Measurements from ENCODE around the gene NOXA1.
"Not testable (repeated sequence)": the region's sequence is repeated elsewhere in the genome, so short reads cannot be mapped to it uniquely, and the experiment has no call there.

NOXA1 gene

GRCh38 chr9:137376386-137376785 lies 46.8 kb upstream of the NOXA1 start:
- ATAC-seq (ENCODE audit: low read depth) (no peak), DNase-seq (ENCODE audit: low spot score) (no peak)
- H3K4me3 ChIP-seq (ENCODE audit: severe bottlenecking) = no peak overlapping the region
- H3K27ac ChIP-seq (ENCODE audit: poor library complexity, severe bottlenecking) = no peak overlapping the region
- no peaks in the 10 kb centered on the region for H3K9me3 ChIP-seq (ENCODE audit: severe bottlenecking)
- TF ChIP-seq, protein P1, sequence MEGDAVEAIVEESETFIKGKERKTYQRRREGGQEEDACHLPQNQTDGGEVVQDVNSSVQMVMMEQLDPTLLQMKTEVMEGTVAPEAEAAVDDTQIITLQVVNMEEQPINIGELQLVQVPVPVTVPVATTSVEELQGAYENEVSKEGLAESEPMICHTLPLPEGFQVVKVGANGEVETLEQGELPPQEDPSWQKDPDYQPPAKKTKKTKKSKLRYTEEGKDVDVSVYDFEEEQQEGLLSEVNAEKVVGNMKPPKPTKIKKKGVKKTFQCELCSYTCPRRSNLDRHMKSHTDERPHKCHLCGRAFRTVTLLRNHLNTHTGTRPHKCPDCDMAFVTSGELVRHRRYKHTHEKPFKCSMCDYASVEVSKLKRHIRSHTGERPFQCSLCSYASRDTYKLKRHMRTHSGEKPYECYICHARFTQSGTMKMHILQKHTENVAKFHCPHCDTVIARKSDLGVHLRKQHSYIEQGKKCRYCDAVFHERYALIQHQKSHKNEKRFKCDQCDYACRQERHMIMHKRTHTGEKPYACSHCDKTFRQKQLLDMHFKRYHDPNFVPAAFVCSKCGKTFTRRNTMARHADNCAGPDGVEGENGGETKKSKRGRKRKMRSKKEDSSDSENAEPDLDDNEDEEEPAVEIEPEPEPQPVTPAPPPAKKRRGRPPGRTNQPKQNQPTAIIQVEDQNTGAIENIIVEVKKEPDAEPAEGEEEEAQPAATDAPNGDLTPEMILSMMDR (IDR thresholded peaks at IDR 0.05; ENCODE audit: poor library complexity, severe bottlenecking) = no peak
- H3K4me1 ChIP-seq (ENCODE audit: insufficient read depth, poor library complexity, severe bottlenecking) = no peaks in the 10 kb centered on the region
- H3K36me3 ChIP-seq (ENCODE audit: low read depth) = no peaks in the 10 kb centered on the region
- no peaks in the 10 kb centered on the region for H3K27me3 ChIP-seq (ENCODE audit: insufficient read depth, poor library complexity, severe bottlenecking)

DNA sequence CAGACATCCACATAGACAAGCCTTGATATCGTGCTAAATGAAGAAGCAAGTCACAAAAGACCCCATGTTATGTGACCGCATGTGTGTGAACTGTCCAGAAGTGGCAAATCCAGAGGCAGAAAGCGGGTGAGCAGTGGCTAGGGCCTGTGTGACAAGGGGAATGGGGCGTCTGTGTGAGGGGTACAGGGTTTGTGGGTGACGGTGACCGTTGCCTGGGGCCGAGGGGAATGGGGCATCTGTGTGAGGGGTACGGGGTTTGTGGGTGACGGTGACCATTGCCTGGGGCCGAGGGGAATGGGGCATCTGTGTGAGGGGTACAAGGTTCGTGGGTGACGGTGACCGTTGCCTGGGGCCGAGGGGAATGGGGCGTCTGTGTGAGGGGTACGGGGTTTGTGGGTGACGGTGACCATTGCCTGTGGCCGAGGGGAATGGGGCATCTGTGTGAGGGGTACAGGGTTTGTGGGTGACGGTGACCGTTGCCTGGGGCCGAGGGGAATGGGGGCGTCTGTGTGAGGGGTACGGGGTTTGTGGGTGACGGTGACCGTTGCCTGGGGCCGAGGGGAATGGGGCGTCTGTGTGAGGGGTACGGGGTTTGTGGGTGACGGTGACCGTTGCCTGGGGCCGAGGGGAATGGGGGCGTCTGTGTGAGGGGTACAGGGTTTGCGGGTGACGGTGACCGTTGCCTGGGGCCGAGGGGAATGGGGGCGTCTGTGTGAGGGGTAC lies 44.3 kb upstream of the NOXA1 start:
- not testable (repeated sequence) for H3K4me1 ChIP-seq (ENCODE audit: insufficient read depth, poor library complexity, severe bottlenecking); ATAC-seq (ENCODE audit: low read depth); H3K4me3 ChIP-seq (ENCODE audit: severe bottlenecking); H3K9me3 ChIP-seq (ENCODE audit: severe bottlenecking); H3K27me3 ChIP-seq (ENCODE audit: insufficient read depth, poor library complexity, severe bottlenecking); H3K36me3 ChIP-seq (ENCODE audit: low read depth); H3K27ac ChIP-seq (ENCODE audit: poor library complexity, severe bottlenecking); DNase-seq (ENCODE audit: low spot score)

GRCh38 chr9:137379761-137380161 lies 43.4 kb upstream of the NOXA1 start:
- Histone ChIP-seq H3K27me3 (ENCODE audit: insufficient read depth, poor library complexity, severe bottlenecking) (no peaks in the 10 kb centered on the region), H3K4me1 (ENCODE audit: insufficient read depth, poor library complexity, severe bottlenecking) (no peaks in the 10 kb centered on the region), H3K27ac (ENCODE audit: poor library complexity, severe bottlenecking) (no peak overlapping the region), H3K9me3 (ENCODE audit: severe bottlenecking) (no peaks in the 10 kb centered on the region), H3K36me3 (ENCODE audit: low read depth) (no peaks in the 10 kb centered on the region), H3K4me3 (ENCODE audit: severe bottlenecking) (no peak overlapping the region)
- DNase-seq (ENCODE audit: low spot score) (peak; percentile 47), ATAC-seq (ENCODE audit: low read depth) (no peak)
- TF ChIP-seq, protein P1 (IDR thresholded peaks at IDR 0.05; ENCODE audit: poor library complexity, severe bottlenecking) = no peak

GRCh38 chr9:137380171-137380570 lies 43.0 kb upstream of the NOXA1 start:
- no peaks in the 10 kb centered on the region for H3K4me1 ChIP-seq (ENCODE audit: insufficient read depth, poor library complexity, severe bottlenecking)
- H3K9me3 ChIP-seq (ENCODE audit: severe bottlenecking) = no peaks in the 10 kb centered on the region
- no peaks in the 10 kb centered on the region for H3K27me3 ChIP-seq (ENCODE audit: insufficient read depth, poor library complexity, severe bottlenecking)
- DNase-seq (ENCODE audit: low spot score) = no peak
- TF ChIP-seq, protein P1 (IDR thresholded peaks at IDR 0.05; ENCODE audit: poor library complexity, severe bottlenecking) = no peak
- ATAC-seq (ENCODE audit: low read depth) = no peak
- H3K27ac ChIP-seq (ENCODE audit: poor library complexity, severe bottlenecking) = no peak overlapping the region
- no peak overlapping the region for H3K4me3 ChIP-seq (ENCODE audit: severe bottlenecking)
- H3K36me3 ChIP-seq (ENCODE audit: low read depth) = no peaks in the 10 kb centered on the region

DNA sequence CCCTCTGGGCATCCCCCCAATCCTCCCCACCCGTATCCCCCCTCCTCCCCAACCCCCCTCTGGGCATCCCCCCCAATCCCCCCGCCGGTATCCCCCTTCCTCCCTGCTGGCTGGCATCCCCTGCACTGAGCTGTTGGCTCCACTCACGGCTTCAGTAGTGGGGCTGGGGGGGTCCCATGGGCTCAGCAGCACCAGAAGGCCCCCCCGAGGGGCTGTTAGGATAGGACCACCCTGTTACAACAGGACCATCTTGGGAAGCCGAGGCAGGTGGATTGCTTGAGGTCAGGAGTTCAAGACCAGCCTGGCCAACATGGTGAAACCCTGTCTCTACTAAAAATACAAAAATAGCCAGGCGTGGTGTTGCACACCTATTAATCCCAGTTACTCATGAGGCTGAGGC lies 42.6 kb upstream of the NOXA1 start:
- TF ChIP-seq, protein P1 (IDR thresholded peaks at IDR 0.05; ENCODE audit: poor library complexity, severe bottlenecking) = no peak
- Histone ChIP-seq H3K36me3 (ENCODE audit: low read depth) (no peaks in the 10 kb centered on the region), H3K4me1 (ENCODE audit: insufficient read depth, poor library complexity, severe bottlenecking) (no peaks in the 10 kb centered on the region), H3K27ac (ENCODE audit: poor library complexity, severe bottlenecking) (no peak overlapping the region), H3K4me3 (ENCODE audit: severe bottlenecking) (no peak overlapping the region), H3K27me3 (ENCODE audit: insufficient read depth, poor library complexity, severe bottlenecking) (no peaks in the 10 kb centered on the region), H3K9me3 (ENCODE audit: severe bottlenecking) (no peaks in the 10 kb centered on the region)
- DNase-seq (ENCODE audit: low spot score) = peak; percentile 42
- ATAC-seq (ENCODE audit: low read depth) = no peak
